Measurements from ENCODE around the gene SPRED2.

The SPRED2 gene

GRCh38 chr2:65456886-65457285 lies 24.5 kb upstream of the SPRED2 start:
- ATAC-seq (replicated peaks) (no peak), DNase-seq (no peak)
- no peak overlapping the region for H3K27ac Mint-ChIP-seq
- H3K4me1 Mint-ChIP-seq: no peaks in the 10 kb centered on the region
- H3K9me3 Mint-ChIP-seq: peaks cover 0 to 1% of the 10 kb centered on the region in 2 donors
- no peaks in the 10 kb centered on the region for H3K36me3 Mint-ChIP-seq
- no peak overlapping the region for H3K4me3 Mint-ChIP-seq
- peaks cover 31 to 38% of the 10 kb centered on the region in 2 donors for H3K27me3 Mint-ChIP-seq

GRCh38 chr2:65456064-65456463 lies 23.7 kb upstream of the SPRED2 start:
- H3K4me1 Mint-ChIP-seq: no peaks in the 10 kb centered on the region
- H3K9me3 Mint-ChIP-seq: no peaks in the 10 kb centered on the region
- ATAC-seq (replicated peaks) (no peak), DNase-seq (no peak)
- peaks cover 30 to 34% of the 10 kb centered on the region in 2 donors for H3K27me3 Mint-ChIP-seq
- H3K36me3 Mint-ChIP-seq: no peaks in the 10 kb centered on the region
- no peak overlapping the region for H3K4me3 Mint-ChIP-seq
- H3K27ac Mint-ChIP-seq: no peak overlapping the region

- Mint-ChIP-seq H3K27ac (no peak overlapping the region), H3K4me3 (no peak overlapping the region), H3K27me3 (peaks cover 25 to 29% of the 10 kb centered on the region in 2 donors), H3K4me1 (no peaks in the 10 kb centered on the region), H3K9me3 (no peaks in the 10 kb centered on the region), H3K36me3 (no peaks in the 10 kb centered on the region)
- DNase-seq (no peak), ATAC-seq (replicated peaks) (no peak)
These were observed 21.5 kb upstream of the SPRED2 start for GRCh38 chr2:65453916-65454315.

GRCh38 chr2:65452150-65452895 lies 19.9 kb upstream of the SPRED2 start:
- H3K4me3 Mint-ChIP-seq: no peak overlapping the region
- H3K36me3 Mint-ChIP-seq: no peaks in the 10 kb centered on the region
- no peaks in the 10 kb centered on the region for H3K4me1 Mint-ChIP-seq
- H3K27me3 Mint-ChIP-seq: peaks cover 25 to 26% of the 10 kb centered on the region in 2 donors
- H3K27ac Mint-ChIP-seq: no peak overlapping the region
- no peaks in the 10 kb centered on the region for H3K9me3 Mint-ChIP-seq
- DNase-seq: no peak
- no peak for ATAC-seq (replicated peaks)

- Mint-ChIP-seq H3K36me3 (no peaks in the 10 kb centered on the region), H3K4me1 (no peaks in the 10 kb centered on the region), H3K27ac (no peak overlapping the region), H3K4me3 (no peak overlapping the region), H3K9me3 (no peaks in the 10 kb centered on the region), H3K27me3 (peaks cover 22 to 26% of the 10 kb centered on the region in 2 donors)
- ATAC-seq (replicated peaks) (no peak), DNase-seq (no peak)
These were observed 18.4 kb upstream of the SPRED2 start for GRCh38 chr2:65450810-65451209.

- Mint-ChIP-seq H3K27me3 (peaks cover 21 to 26% of the 10 kb centered on the region in 2 donors), H3K36me3 (no peaks in the 10 kb centered on the region), H3K27ac (no peak overlapping the region), H3K9me3 (no peaks in the 10 kb centered on the region), H3K4me1 (no peaks in the 10 kb centered on the region), H3K4me3 (no peak overlapping the region)
- no peak for ATAC-seq (replicated peaks)
- DNase-seq: no peak
These were observed 18.0 kb upstream of the SPRED2 start for GRCh38 chr2:65450393-65450792.

GRCh38 chr2:65443509-65444186 lies 11.2 kb upstream of the SPRED2 start:
- peaks cover 14 to 18% of the 10 kb centered on the region in 2 donors for H3K27me3 Mint-ChIP-seq
- ATAC-seq (replicated peaks) (no peak), DNase-seq (no peak)
- H3K36me3 Mint-ChIP-seq: no peaks in the 10 kb centered on the region
- no peak overlapping the region for H3K27ac Mint-ChIP-seq
- H3K4me3 Mint-ChIP-seq: no peak overlapping the region
- H3K9me3 Mint-ChIP-seq: no peaks in the 10 kb centered on the region
- no peaks in the 10 kb centered on the region for H3K4me1 Mint-ChIP-seq

GRCh38 chr2:65442420-65443020 lies 10.1 kb upstream of the SPRED2 start:
- Mint-ChIP-seq H3K9me3 (no peaks in the 10 kb centered on the region), H3K4me1 (peaks cover under 1 to 2% of the 10 kb centered on the region in 2 donors), H3K27me3 (peaks cover 23 to 25% of the 10 kb centered on the region in 2 donors), H3K36me3 (no peaks in the 10 kb centered on the region), H3K4me3 (no peak overlapping the region), H3K27ac (no peak overlapping the region)
- ATAC-seq (replicated peaks) (no peak), DNase-seq (no peak)

GRCh38 chr2:65438137-65438899 lies 5.9 kb upstream of the SPRED2 start:
- ATAC-seq (replicated peaks): no peak
- no peak overlapping the region for H3K4me3 Mint-ChIP-seq
- no peak overlapping the region for H3K27ac Mint-ChIP-seq
- peaks cover 13 to 31% of the 10 kb centered on the region in 2 donors for H3K4me1 Mint-ChIP-seq
- peaks cover 34 to 36% of the 10 kb centered on the region in 2 donors for H3K27me3 Mint-ChIP-seq
- no peaks in the 10 kb centered on the region for H3K9me3 Mint-ChIP-seq
- H3K36me3 Mint-ChIP-seq: no peaks in the 10 kb centered on the region
- DNase-seq: no peak

GRCh38 chr2:65437392-65438135 lies 5.2 kb upstream of the SPRED2 start:
- Mint-ChIP-seq H3K36me3 (no peaks in the 10 kb centered on the region), H3K9me3 (no peaks in the 10 kb centered on the region), H3K27me3 (peaks cover 34 to 36% of the 10 kb centered on the region in 2 donors), H3K4me3 (no peak overlapping the region), H3K4me1 (peaks cover 16 to 36% of the 10 kb centered on the region in 2 donors), H3K27ac (peak overlapping the region; percentile 37)
- no peak for DNase-seq
- no peak for ATAC-seq (replicated peaks)

GRCh38 chr2:65436824-65437221 lies 4.4 kb upstream of the SPRED2 start:
- H3K4me3 Mint-ChIP-seq: peak overlapping the region; percentile 90
- H3K9me3 Mint-ChIP-seq: no peaks in the 10 kb centered on the region
- DNase-seq (peak; percentile 55), ATAC-seq (replicated peaks) (peak; percentile 63 to 67)
- peaks cover 16 to 40% of the 10 kb centered on the region in 2 donors for H3K4me1 Mint-ChIP-seq
- H3K27ac Mint-ChIP-seq: peak overlapping the region; percentile 37
- H3K36me3 Mint-ChIP-seq: no peaks in the 10 kb centered on the region
- peaks cover 32 to 36% of the 10 kb centered on the region in 2 donors for H3K27me3 Mint-ChIP-seq

- H3K27me3 Mint-ChIP-seq: peaks cover 30 to 36% of the 10 kb centered on the region in 2 donors
- ATAC-seq (replicated peaks) (peak; percentile 23 to 25), DNase-seq (peak; percentile 18)
- H3K27ac Mint-ChIP-seq: peak overlapping the region; percentile 85
- H3K4me3 Mint-ChIP-seq: peak overlapping the region; percentile 90
- no peaks in the 10 kb centered on the region for H3K36me3 Mint-ChIP-seq
- no peaks in the 10 kb centered on the region for H3K9me3 Mint-ChIP-seq
- peaks cover 16 to 40% of the 10 kb centered on the region in 2 donors for H3K4me1 Mint-ChIP-seq
These were observed 3.9 kb upstream of the SPRED2 start for GRCh38 chr2:65436169-65436823.

GRCh38 chr2:65435625-65436168 lies 3.3 kb upstream of the SPRED2 start:
- no peaks in the 10 kb centered on the region for H3K9me3 Mint-ChIP-seq
- DNase-seq: peak; percentile 66

More at GRCh38 chr2:65435625-65436168, 3.3 kb upstream of the SPRED2 start:
- Mint-ChIP-seq H3K27me3 (peaks cover 30 to 36% of the 10 kb centered on the region in 2 donors), H3K4me1 (peaks cover 16 to 41% of the 10 kb centered on the region in 2 donors), H3K36me3 (no peaks in the 10 kb centered on the region), H3K4me3 (peak overlapping the region; percentile 90), H3K27ac (no peak overlapping the region)
- ATAC-seq (replicated peaks): peak; percentile 36 to 40

Measured in stimulated activated naive B cell treated with anti-CD40 and anti-IgM and Interleukin-4, amounts not matched to agents 10 μg/mL and 1 μg/mL and 100 μg/mL, for 72 hours (primary cell).